AG08395 (cell line): ENCODE data around the gene GNAO1.

ENCODE experiments used
- DNase-seq: peaks from one replicate; pipeline ENCODE4 v3.0.0; 2012; ENCODE audit warnings: mixed read lengths, low spot score

GNAO1 gene

DNA sequence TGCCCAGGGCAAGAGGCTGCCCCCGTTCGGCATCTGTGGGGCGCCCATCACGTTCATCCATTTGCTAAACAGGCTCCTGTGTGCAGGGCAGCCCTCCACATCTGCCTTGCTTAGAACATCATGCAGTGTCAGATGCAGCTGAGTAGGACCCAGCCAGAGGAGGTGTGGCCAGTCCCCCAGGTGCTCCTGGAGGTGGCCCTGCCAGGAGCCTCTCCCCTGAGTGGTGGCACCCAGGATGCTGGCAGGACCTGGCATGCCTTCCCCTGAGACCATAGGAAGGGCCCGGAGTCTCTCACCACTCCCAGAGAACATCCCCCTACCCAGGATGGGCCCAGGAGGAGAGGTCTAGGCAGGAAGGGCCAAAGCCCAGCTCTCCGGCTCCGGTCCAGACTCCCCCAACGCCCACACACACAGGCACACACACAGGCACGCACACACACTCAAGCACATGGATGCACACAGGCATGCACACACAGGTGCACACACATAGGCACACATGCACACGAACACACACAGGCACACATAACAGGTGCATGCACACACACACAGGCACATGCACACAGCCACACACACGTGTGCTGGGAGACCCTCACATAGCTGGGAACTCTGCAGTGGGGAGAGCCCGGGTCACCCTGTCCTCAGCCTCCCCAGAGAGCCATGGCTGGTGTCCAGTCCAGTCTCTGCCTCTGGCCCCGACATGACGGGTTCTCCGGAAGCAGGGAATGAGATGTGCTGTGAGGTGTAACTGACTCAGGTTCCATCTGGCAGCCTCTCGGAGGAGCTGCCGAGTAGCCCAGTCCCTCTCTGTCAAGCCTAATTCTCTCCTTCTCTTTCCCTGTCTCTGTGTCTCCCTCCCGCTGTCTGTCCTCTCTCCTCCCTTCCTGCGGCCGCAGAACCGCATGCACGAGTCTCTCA, 159.5 kb downstream of the GNAO1 start:
- no peak for DNase-seq

DNA sequence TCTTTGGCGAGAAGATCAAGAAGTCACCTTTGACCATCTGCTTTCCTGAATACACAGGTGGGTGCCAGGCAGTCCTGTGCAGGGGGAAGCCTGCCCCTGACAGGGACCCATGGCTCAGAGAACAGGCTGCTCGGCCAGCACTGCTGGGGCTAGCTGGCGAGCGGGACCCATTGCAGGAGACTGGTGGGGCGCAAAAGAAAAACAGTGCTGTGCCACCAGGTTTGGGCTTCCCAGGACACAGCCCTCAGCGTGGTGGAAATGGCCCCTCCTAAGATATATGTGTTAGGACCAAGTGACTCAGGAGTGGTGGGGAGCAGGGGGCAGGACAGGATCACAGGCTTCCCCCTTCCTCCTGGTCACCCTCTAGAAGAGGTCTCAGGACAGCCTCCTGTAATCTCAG, 160.2 kb downstream of the GNAO1 start:
- DNase-seq, result no peak

DNA sequence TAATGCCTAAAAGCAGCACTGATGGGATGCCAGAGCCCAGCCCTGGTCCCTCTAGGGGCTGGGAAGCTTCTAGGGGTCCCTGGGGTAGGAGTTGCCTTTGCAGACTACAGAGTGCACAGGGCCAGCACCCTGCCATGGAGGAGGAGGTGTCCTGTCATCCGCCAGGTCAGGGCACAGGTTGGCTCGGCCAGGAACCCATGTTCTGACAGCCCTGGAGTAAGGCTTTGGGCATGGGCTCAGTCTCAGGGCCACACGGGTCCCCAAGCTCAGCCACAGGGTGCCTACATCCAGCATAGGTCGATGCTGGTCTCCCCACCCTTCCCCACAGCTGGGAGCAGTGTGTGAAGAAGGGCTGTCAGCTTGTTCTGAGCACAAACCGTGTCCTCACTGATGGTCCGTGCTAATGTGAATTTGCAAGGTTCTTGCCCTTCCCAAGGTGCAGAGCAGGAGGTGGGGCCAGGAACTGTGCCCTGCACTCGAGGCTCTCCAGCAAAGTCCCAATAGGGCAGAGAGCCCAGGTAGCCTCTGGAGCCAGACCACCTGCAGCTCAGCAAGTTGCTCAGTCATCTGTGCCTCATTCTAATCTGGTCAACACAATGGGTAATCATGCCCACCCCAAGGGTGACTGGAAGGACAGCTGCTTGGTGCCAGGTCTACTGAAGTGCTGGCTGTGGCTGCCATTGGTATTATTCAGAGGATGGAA, 161.2 kb downstream of the GNAO1 start:
- no peak for DNase-seq

DNA sequence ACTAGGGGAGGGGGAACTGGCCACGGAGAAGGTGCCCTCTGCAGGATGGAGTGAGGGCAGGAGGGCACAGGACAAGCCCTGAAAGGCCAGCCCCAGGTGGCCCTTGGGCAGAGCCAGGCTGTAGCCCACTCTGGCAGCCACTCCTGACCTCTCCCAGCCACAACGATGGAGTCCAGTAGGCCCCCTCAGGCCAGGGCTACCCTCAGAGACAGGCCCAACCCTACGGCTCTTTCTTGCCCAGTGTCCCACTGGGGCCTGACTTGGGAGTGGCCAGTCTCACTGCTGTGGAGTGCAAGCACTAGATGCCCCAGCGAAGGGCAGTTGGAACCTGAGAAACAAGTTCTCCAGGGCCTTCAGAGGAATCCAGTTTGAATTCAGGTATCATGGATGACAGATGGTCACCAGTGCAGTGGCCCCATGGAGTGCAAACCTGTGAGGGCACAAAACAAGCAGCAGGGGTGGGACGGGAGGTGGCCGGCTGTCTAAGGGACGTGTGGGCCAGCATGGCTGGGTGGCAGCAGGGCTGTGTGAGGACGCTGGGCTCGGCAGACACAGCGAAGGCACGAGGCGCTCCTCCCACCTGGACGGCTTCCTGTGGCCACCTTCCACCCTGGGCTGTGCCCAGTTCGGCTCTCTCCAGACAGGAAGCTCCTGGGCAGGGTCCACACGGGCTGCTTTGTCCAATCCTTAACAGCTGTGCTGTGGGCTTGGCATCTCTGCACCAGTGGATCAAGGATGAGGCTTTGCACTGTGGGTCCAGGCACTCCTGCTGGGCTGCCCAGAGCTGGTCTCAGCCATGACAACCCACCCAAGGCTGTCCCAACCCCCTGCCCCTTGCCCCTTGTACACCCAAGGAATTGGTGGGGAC, 162.0 kb downstream of the GNAO1 start:
- DNase-seq, result no peak

DNA sequence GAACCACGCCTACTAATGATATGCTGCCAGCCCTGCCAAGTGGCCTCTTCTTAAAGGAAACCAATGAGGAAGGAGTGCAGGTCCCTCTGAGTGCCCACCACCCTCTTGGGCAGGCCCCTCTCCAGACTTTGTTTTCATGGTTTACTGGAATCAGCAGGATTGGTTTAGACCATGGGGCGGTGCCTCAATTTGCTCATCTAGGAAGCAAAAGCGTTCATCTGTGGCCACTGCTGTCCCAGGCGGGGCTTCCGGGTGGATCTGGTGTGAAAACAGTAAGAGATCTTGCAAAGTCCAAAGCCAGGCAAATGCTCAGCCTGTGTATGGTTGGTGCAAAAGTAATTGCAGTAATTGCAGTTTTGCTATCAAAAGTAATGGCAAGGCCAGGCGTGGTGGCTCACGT, 162.7 kb downstream of the GNAO1 start:
- DNase-seq, result no peak

DNA sequence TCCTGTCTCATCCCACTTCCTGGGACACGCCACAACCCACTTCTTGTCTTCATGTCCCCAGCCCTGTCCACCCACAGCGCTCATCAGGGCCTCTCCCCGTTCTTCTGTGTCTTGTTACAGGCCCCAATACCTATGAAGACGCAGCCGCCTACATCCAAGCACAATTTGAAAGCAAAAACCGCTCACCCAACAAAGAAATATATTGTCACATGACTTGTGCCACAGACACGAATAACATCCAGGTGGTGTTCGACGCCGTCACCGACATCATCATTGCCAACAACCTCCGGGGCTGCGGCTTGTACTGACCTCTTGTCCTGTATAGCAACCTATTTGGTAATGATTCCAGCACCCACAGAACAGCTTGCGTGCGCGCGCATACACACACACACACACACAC, 163.5 kb downstream of the GNAO1 start:
- no peak for DNase-seq

DNA sequence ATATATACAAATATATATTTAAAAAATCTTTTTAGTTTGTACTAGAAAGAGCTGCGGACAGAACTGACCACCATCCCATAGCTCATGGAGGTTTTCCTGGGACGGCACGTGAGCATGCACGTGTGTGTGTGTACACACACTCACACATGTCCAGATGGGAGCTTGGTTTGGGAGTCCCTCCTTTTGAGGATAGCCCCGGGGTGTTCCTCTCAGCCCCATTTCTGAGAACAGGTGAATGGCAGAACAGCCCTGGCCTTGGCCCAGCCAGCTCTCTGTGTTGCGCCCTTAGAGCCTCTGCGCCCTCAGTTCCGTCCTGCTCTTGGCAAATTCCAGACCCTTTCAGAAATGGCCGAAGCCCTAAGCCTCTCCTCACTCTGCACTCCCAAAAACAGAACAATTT, 163.9 kb downstream of the GNAO1 start:
- DNase-seq, result no peak

DNA sequence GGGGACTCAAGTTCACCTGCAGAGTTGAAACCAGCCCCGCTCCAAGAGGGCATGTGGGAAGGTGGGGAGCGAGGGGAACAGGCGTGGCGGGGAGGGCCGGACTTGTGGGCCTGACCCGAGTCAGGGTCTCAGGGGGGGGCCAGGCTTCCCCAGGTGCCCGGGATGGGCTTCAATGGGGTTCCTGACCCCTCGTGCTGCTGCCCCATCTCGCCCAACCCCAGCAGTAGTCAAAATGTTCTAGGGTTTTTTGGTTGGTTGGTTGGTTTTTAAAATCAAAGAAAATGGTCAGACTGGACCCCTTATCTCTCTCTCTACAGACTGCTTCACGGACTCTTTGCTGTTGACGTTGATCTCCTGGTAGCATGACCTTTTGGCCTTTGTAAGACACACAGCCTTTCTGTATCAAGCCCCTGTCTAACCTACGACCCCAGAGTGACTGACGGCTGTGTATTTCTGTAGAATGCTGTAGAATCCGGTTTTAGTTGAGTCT, 164.5 kb downstream of the GNAO1 start:
- DNase-seq, result no peak

DNA sequence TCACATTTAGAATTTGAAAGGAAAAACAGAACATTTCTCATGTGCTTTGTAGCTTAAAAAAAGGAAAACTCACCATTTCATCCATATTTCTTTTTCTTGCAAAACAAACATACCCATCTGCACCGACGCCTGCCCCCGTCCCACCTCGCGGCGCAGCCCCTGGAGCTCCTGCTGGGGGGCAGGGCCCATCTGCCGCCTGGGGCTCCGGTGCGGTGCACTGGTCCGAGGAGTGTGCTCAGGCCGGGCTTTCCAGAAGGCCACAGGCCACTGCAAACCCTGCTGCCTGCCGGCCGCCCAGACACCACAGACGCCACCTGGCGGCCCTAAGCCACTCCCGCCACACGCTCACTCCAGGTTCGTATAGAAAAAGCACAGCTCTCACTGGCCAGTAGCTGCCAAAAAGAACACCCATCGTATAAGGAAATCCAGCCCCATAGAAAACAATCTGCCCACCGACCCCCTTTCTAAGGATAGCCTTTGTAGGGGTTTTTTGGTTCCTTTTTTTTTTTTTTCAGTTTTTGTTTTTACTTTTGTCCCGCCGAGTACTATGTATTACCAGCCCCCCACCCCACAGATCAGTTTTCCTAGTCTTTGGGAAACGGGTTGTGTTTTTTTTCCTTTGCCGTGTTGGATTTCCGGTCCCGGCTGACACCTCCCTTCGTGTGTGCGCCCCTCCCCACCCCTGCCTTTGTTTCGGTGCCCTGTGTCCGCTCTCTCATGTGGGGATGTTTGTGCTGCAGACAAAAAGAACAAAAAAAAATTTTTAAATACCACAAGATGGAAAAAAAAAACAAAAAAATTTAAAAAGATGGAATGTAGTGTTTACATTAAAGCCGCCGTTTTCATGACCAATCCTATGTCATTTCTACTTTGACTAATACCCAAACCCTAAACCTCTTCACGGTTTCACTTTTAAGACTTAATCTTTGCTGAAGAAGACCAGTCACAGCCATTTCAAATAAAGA, 165.3 kb downstream of the GNAO1 start:
- peak; percentile 95 for DNase-seq

DNA sequence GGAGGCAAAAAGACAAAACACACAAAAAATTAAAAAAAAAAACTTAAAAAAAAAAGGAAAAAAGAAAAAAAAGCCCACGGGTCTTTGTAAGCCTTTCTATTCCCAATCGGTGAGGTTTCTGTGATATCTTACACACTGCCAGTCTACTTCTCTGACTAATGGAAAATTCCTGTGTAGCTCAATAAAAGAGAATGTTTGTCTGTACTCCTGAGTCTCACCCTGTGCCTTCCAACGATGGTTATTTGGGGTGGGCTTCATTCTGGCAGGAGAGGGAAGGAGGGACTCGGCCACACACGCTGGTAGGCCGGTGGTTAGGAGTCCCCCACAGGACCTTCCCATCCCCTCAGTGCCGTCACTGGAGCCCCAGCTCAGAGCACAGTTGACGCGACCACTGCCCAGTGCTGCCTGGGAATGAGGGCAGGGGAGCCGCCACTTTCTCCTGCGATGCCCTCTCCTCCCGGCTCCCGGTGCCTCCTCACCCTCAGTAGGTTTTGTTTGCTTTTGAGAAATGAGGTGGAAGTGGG, 166.0 kb downstream of the GNAO1 start:
- DNase-seq, result peak; percentile 81

DNA sequence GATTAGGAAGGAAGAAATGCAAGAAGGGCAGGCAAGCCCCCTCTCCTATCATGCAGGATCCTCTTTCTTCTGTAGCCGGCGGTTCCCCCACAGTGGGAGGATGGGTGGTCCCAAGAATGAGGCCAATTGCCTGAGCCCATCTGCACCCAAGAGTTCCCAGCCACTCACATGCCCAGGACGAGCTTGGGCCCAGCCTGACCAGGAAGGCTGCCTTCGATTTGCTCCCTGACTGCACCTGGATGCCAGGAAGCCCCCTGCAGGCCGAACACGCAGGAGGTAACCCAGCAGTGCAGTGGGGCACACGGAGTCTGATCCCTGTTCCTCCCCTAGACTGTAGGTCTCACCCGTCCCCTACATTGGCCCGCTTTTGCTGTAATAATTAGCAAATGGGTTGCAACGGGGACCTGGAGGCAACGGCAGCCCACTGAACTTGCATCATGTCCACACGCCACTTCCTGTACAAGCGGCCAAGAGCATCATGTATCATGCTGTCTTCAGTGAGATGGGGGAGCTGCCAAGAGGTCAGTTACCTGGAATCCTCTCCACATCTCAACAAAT, 166.6 kb downstream of the GNAO1 start:
- no peak for DNase-seq

DNA sequence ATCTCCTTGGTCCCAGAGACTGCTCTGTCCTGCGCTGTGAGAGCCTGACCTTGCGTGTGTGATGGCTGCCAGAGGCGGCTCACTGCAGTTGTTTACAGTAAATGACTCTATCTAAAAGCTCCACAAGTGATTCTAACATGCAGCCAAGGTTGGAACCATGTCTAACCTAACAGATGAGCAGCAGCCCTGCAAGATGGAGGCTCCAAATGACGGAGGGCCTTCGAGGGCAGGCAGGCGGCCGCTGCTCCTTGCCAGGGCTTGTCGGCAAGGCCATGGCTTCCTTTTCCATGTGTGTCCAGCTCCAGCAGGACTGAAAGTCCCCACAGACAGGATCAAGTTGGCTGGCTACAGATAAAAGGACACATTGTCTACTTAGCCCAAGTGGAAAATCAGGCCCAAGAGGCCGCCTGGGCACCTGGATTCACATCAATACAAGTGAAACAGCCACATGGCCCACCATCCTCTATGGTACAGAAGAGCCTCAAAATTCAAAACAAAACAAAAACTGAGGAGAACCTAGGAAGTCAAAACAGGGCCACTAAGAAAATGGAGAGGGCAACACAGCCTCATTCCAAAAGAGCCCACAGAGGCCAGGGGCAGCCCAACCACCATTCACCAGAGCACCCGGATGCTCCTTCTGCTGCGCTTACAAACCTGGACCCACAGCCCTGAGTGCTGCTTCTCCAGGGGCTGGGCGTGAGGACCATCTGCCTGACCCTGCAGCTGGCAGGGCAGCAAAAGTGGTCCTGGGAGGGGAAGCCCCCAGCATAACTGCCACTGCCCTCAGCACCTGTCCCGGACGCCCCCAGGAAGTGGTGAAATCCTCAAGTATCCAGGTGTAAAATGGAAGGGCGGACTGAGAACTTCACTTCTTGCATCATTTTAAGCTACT, 169.1 kb downstream of the GNAO1 start:
- no peak for DNase-seq

DNA sequence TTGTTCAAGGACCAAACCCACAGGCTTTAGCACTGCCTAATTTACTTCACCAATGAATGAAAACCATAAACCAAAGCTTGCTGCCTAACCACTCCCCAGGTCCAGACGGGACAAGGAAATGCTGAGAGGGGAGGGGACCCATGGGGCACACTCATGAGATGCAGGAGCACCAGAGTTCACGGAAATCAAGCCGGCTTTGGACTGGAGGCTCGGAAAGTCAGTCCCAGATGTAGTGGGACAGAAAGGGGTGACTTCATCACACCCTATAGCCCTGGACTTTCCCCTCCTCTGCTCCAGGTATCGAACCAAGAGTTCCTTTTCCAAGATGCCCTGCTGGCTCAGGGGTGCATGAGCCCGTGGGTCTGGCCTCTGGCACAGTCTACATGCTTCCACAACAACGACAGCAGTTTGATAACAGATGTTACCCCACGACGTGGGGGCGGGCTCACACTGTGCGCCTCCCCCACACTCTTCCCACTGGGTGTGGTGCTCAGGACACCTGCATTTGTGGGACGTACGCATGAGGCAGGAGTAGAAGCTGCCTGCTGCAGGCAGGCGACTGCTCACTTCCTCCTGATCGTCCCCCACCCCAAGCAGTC, 170.9 kb downstream of the GNAO1 start:
- no peak for DNase-seq

DNA sequence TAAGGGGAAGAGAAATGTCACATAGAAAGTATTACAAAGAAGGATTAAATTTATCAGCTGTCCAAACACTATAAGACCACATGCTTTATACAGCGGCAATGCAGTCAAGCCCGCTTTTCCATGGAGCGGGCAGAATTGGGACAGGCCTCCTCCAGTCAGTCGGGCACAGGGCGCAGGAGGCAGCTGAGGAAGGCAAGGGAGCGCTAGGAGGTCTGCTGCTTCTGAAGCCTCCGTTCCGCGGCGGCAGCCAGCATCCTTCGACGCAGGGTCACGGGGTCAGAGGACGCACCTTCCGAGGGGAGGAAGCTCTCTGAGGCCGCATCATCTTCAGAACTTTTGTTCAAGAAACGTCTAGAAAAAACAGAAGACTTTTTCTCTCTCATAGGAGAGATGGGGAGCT, 171.4 kb downstream of the GNAO1 start:
- no peak for DNase-seq

DNA sequence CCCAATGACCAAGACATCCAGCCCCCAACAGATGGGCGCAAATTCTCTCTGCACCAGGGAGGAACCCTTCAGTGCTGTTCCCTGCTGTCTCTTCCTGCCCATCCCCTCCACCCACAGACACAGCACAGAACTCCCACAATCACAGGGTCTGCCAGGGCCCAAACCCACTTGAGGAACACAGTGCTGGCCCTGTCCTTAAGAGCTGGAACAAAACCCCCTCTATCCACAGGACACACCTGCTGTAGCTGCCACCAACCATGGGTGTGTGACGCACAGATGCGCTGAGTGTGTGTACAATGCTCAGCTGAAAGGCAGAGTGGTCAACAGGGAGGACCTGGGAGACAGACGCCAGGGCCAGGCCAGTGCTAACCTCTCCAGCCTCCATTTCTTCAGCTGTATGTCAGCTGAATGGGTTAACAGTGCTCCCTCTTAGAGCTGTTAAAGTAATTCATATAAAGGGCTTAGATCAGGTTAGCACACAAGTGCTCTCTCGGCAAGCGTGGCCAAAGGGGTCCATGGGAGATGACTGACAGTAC, 172.0 kb downstream of the GNAO1 start:
- no peak for DNase-seq

DNA sequence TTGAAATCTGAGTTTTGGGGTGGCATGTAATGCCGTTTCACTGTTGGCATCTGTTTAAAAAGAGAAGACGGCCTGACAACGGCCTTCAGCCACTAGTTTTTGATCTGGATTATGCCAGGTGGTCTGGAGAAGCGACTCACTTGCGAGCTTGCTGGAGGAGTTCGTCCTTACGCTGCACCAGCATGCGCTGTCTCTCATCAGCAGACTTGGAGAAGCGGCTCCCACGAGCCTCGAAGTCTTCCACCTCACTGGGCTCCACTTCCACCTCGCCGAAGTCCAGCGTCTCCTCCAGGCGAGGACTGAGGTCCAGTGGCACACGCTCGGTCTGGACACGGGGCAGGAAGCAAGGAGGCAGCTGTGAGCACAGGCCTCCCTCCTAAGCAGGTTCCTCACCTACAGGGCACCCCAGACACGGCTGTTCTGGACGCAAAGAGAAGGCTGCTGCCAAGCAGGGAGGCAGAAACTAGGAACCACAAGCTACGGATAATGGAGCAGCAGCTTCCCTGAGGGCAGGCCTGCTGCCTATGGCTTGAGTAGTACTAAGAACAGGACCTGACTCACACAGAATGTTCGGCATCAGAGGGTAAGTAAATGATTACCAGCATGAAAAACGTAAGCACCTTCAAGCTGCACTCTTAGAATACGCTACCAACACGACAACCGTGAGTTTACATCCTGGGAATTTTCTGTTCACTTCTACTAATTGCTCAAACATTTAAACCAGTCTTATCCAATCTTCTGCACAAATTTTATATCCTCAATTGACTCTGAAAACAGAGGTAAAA, 172.7 kb downstream of the GNAO1 start:
- no peak for DNase-seq

DNA sequence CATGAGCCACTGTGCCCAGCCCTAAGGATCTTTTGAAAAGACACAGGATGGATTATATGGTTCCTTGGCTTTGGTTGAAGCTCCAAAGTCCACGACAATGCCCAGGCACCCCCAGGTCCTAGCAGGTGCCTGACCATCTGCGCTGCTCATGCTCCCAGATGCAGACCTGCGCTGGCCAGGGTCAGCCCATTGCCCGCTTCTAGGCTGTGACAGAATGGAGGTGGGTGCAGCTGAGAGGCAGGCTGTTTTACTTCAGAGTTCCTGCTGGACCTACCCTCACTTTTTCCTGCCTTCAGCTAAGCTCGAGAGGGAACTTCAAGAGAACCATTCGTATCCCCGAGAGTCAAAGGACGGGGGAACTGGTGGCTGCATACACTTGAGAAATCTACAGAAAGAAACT, 173.6 kb downstream of the GNAO1 start:
- DNase-seq, result no peak

DNA sequence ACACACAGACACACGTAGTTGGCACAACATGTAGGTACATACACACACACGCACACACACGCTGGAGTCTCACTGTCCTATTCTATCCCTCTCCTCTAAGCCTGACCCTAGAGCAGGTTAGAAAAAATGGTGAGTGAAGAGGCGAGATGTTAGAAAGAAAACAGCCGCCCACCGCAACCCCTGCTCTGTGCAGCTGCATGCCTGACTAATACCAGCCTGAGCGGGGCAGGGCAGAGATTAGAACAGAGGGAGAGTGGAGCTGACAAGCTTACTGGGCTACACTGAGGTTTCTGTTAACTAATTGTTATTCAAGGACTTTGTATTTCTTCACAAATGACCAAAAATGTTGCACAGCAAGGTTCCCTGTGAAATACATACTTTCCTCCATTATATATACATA, 174.3 kb downstream of the GNAO1 start:
- no peak for DNase-seq
